Glutamatergic neuron (in vitro differentiated cells): ENCODE measurements around the gene AOC3. TPM values are rescaled to one million over a fixed set of nuclear protein-coding genes. Genes with fewer than 3 reads are reported as not detected.
"Not testable (repeated sequence)": the region's sequence is repeated elsewhere in the genome, so short reads cannot be mapped to it uniquely, and the experiment has no call there.

Experiments used
- DNase-seq: peaks from one replicate; pipeline ENCODE4 v3.0.0; 2022
- H3K27ac Mint-ChIP-seq: one replicate; pipeline ENCODE4 v1.8.0; 2020; ENCODE audit warnings: mild to moderate bottlenecking, mixed read lengths, inconsistent platforms; ENCODE audit not compliant: unreplicated experiment
- H3K27me3 Mint-ChIP-seq: one replicate; pipeline ENCODE4 v1.8.0; 2020; ENCODE audit warnings: mild to moderate bottlenecking, moderate library complexity, mixed read lengths, inconsistent platforms; ENCODE audit not compliant: unreplicated experiment
- H3K36me3 Mint-ChIP-seq: one replicate; pipeline ENCODE4 v1.8.0; 2020; ENCODE audit warnings: mild to moderate bottlenecking, mixed read lengths, inconsistent platforms; ENCODE audit not compliant: unreplicated experiment
- H3K4me1 Mint-ChIP-seq: one replicate; pipeline ENCODE4 v1.8.0; 2020; ENCODE audit warnings: mild to moderate bottlenecking, low read depth, mixed read lengths, inconsistent platforms; ENCODE audit not compliant: unreplicated experiment
- H3K4me3 Mint-ChIP-seq: one replicate; pipeline ENCODE4 v1.8.0; 2020; ENCODE audit warnings: mild to moderate bottlenecking, mixed read lengths, inconsistent platforms; ENCODE audit not compliant: unreplicated experiment
- H3K9me3 Mint-ChIP-seq: one replicate; pipeline ENCODE4 v1.8.0; 2020; ENCODE audit warnings: mild to moderate bottlenecking, moderate library complexity, mixed read lengths, inconsistent platforms; ENCODE audit not compliant: unreplicated experiment
- CTCF ChIP-seq: fragments of 200-600 bp; sonication (generic); IDR thresholded peaks from one replicate; pipeline ENCODE4 v1.5.0; 2021; ENCODE audit not compliant: partially characterized antibody, unreplicated experiment
- total RNA-seq: library from RNA; stranded (reverse); fragmentation: NEBNext Ultra II Directional; extraction: Animal tissue kit (Norgen Biotek cat#: 25700); gene quantifications from one replicate; pipeline ENCODE4 v1.2.1, GENCODE V29; 2021; ENCODE audit not compliant: unreplicated experiment

AOC3 gene
- total RNA-seq, 1 donor from 2014 or later: 2.0 TPM

- no peaks in the 10 kb centered on the region for H3K9me3 Mint-ChIP-seq
- H3K36me3 Mint-ChIP-seq: no peaks in the 10 kb centered on the region
- H3K4me3 Mint-ChIP-seq: no peak overlapping the region
- no peak for DNase-seq
- peaks cover 5% of the 10 kb centered on the region for H3K27me3 Mint-ChIP-seq
- H3K27ac Mint-ChIP-seq: no peak overlapping the region
- TF ChIP-seq CTCF: no peak
- H3K4me1 Mint-ChIP-seq: no peaks in the 10 kb centered on the region
Observed at GRCh38 chr17:42880776-42881310, 29.8 kb downstream of the AOC3 start.

GRCh38 chr17:42881706-42882105 is 30.7 kb downstream of the AOC3 start:
- H3K9me3 Mint-ChIP-seq, H3K36me3 Mint-ChIP-seq, H3K4me1 Mint-ChIP-seq, H3K27me3 Mint-ChIP-seq, H3K27ac Mint-ChIP-seq, H3K4me3 Mint-ChIP-seq, DNase-seq: not testable (repeated sequence)

GRCh38 chr17:42882166-42882565 is 31.2 kb downstream of the AOC3 start:
- peaks cover 5% of the 10 kb centered on the region for H3K27me3 Mint-ChIP-seq
- H3K4me3 Mint-ChIP-seq: no peak overlapping the region
- H3K27ac Mint-ChIP-seq: no peak overlapping the region
- H3K4me1 Mint-ChIP-seq: no peaks in the 10 kb centered on the region
- no peaks in the 10 kb centered on the region for H3K9me3 Mint-ChIP-seq
- no peak for DNase-seq
- H3K36me3 Mint-ChIP-seq: no peaks in the 10 kb centered on the region
- TF ChIP-seq CTCF: no peak

- Mint-ChIP-seq H3K36me3 (no peaks in the 10 kb centered on the region), H3K4me1 (no peaks in the 10 kb centered on the region), H3K27ac (no peak overlapping the region), H3K27me3 (peaks cover 5% of the 10 kb centered on the region), H3K4me3 (no peak overlapping the region), H3K9me3 (no peaks in the 10 kb centered on the region)
- DNase-seq: no peak
- no peak for TF ChIP-seq CTCF
Observed at GRCh38 chr17:42883802-42884558, 33.0 kb downstream of the AOC3 start.

GRCh38 chr17:42885806-42886205 is 34.8 kb downstream of the AOC3 start:
- H3K27ac Mint-ChIP-seq, H3K27me3 Mint-ChIP-seq, H3K4me3 Mint-ChIP-seq, DNase-seq, H3K36me3 Mint-ChIP-seq, H3K4me1 Mint-ChIP-seq, H3K9me3 Mint-ChIP-seq: not testable (repeated sequence)
